B cell (primary cell): Measurements from ENCODE around the gene PCDH15. TPM values are rescaled to one million over a fixed set of nuclear protein-coding genes. Genes with fewer than 3 reads are reported as not detected.

Experiments used
- ATAC-seq: fragments of 200-7000 bp; cut with Tn5 transposase; one replicate; pipeline ENCODE4 v1.10.0; 2021; ENCODE audit warnings: low read depth, mild to moderate bottlenecking, moderate number of reproducible peaks, moderate library complexity
- CTCF ChIA-PET: fragments of 350-600 bp; sonication (Branson Sonifier 250); formaldehyde crosslinking; loops from one replicate; lab custom pipeline; 2021; ENCODE audit warnings: antibody characterized with exemption, inconsistent platforms; lab: Charles Lee
- POLR2A ChIA-PET: fragments of 350-600 bp; sonication (Branson Sonifier 250); formaldehyde crosslinking; loops from one replicate; lab custom pipeline; 2021; ENCODE audit warnings: antibody characterized with exemption; lab: Charles Lee
- DNase-seq: peaks from one replicate; pipeline ENCODE4 v3.0.0; 2013
- H2AFZ ChIP-seq: 2 replicates; pipeline ENCODE4 v1.6.1; 2012; ENCODE audit warnings: mild to moderate bottlenecking, low read depth, low read length; ENCODE audit not compliant: insufficient read depth, poor library complexity, severe bottlenecking
- H3K27ac ChIP-seq, 2 donors: 1 replicate in 1 of 2; 2 replicates in 1 of 2; pipeline ENCODE4 v1.5.1; 2012 to 2013; ENCODE audit warnings: low read length in 2 of 2, mild to moderate bottlenecking in 2 of 2, moderate library complexity in 1 of 2
- H3K27me3 ChIP-seq, 4 experiments: fragments of 200-600 bp in 1 of 4; sonication (generic) in 1 of 4; replicated peaks in 1 of 4; 1 replicate in 2 of 4; 2 replicates in 2 of 4; pipeline versions ENCODE4 v1.6.1 to v1.7.0; 2013 to 2016; ENCODE audit warnings: low read length in 3 of 4, mild to moderate bottlenecking in 2 of 4, mixed read lengths in 1 of 4, moderate library complexity in 1 of 4; ENCODE audit not compliant: insufficient read depth in 4 of 4, control insufficient read depth in 3 of 4; ENCODE audit errors: control extremely low read depth in 1 of 4
- H3K36me3 ChIP-seq, 2 experiments: replicated peaks in 1 of 2; 1 replicate in 1 of 2; 2 replicates in 1 of 2; pipeline versions ENCODE4 v1.6.1 to v1.7.1; 2013; ENCODE audit warnings: low read length in 1 of 2; ENCODE audit not compliant: insufficient read depth in 2 of 2, control insufficient read depth in 1 of 2; ENCODE audit errors: control extremely low read depth in 1 of 2, extremely low read depth in 1 of 2
- H3K4me1 ChIP-seq, 2 donors: fragments of 200-600 bp in 1 of 2; sonication (generic) in 1 of 2; 1 replicate in 1 of 2; 2 replicates in 1 of 2; pipeline versions ENCODE4 v1.5.1 to v1.6.1; 2013 to 2017; ENCODE audit warnings: low read length in 2 of 2; ENCODE audit not compliant: control insufficient read depth in 2 of 2, insufficient read depth in 2 of 2
- H3K4me2 ChIP-seq: replicated peaks from 2 replicates; pipeline ENCODE3; 2012; ENCODE audit warnings: mild to moderate bottlenecking, low read depth, low read length; ENCODE audit not compliant: poor library complexity, severe bottlenecking
- H3K4me3 ChIP-seq, 5 experiments: fragments of 200-600 bp in 1 of 5; sonication (generic) in 1 of 5; 1 replicate in 3 of 5; 2 replicates in 2 of 5; pipeline versions ENCODE4 v1.5.1 to v1.7.0; 2011 to 2016; ENCODE audit warnings: low read length in 4 of 5, mild to moderate bottlenecking in 4 of 5, low read depth in 2 of 5, control low read depth in 1 of 5, moderate library complexity in 1 of 5; ENCODE audit not compliant: insufficient read depth in 1 of 5; ENCODE audit errors: control extremely low read depth in 1 of 5, extremely low read depth in 1 of 5
- H3K79me2 ChIP-seq: fragments of 200-600 bp; sonication (generic); one replicate; pipeline ENCODE4 v1.6.0; 2016; ENCODE audit warnings: low read length; ENCODE audit not compliant: control insufficient read depth, insufficient read depth
- H3K9ac ChIP-seq: fragments of 200-600 bp; sonication (generic); 2 replicates; pipeline ENCODE4 v1.6.1; 2017; ENCODE audit warnings: mild to moderate bottlenecking, low read length, moderate library complexity
- H3K9me3 ChIP-seq, 3 donors: one replicate each; pipeline versions ENCODE4 v1.6.1 to v1.7.1; 2013; ENCODE audit warnings: low read length in 2 of 3; ENCODE audit not compliant: control insufficient read depth in 2 of 3, insufficient read depth in 1 of 3; ENCODE audit errors: control extremely low read depth in 1 of 3
- H4K20me1 ChIP-seq: 2 replicates; pipeline ENCODE4 v1.6.0; 2012; ENCODE audit warnings: mild to moderate bottlenecking, low read length; ENCODE audit not compliant: insufficient read depth, control insufficient read depth, poor library complexity, severe bottlenecking
- H3K27ac Mint-ChIP-seq: one replicate; pipeline ENCODE4 v1.8.0; 2021; ENCODE audit warnings: mixed read lengths
- H3K27me3 Mint-ChIP-seq: one replicate; pipeline ENCODE4 v1.8.0; 2021; ENCODE audit warnings: mixed read lengths
- H3K4me1 Mint-ChIP-seq: one replicate; pipeline ENCODE4 v1.8.0; 2021; ENCODE audit warnings: mixed read lengths
- H3K4me3 Mint-ChIP-seq: one replicate; pipeline ENCODE4 v1.8.0; 2021; ENCODE audit warnings: mixed read lengths
- H3K9me3 Mint-ChIP-seq: one replicate; pipeline ENCODE4 v1.8.0; 2022; ENCODE audit warnings: mixed read lengths; ENCODE audit not compliant: insufficient read depth
- CTCF ChIP-seq: fragments of 200-600 bp; IDR thresholded peaks from one replicate; pipeline ENCODE4 v1.8.0; 2022; ENCODE audit warnings: antibody characterized with exemption, mild to moderate bottlenecking
- EZH2 ChIP-seq: IDR thresholded peaks from 2 replicates; pipeline ENCODE4 v1.6.1; 2012; ENCODE audit warnings: borderline replicate concordance, low read depth, mild to moderate bottlenecking, moderate library complexity, low read length; ENCODE audit not compliant: insufficient read depth, poor library complexity, severe bottlenecking
- WGBS: methylation state at CpG from one replicate; pipeline ENCODE4 v1.1.5; 2013; ENCODE audit warnings: missing lambda C conversion rate; ENCODE audit not compliant: insufficient coverage; 5-methylcytosine and 5-hydroxymethylcytosine counted together
- intact Hi-C: fragments of 100-400 bp; cut with micrococcal nuclease; formaldehyde crosslinking; loops from one replicate; pipeline ENCODE4 v1.10.0; 2022
- polyA plus RNA-seq: library from polyadenylated mRNA; depleted of rRNA; stranded (reverse); fragments of >200 nt; gene quantifications from 2 replicates; pipeline ENCODE4 v1.2.3, GENCODE V29; 2012
- total RNA-seq, 2 donors: library from RNA; stranded (reverse); fragments of 120-200 nt in 1 of 2; gene quantifications; 1 replicate in 1 of 2; 2 replicates in 1 of 2; pipeline versions ENCODE4 v1.2.3 to v1.2.4, GENCODE V29; 2013 to 2022

Gene PCDH15
- total and polyA plus RNA-seq, 2 donors (not counting 1 experiment from before 2014, with no cell fraction given), result not detected

DNA sequence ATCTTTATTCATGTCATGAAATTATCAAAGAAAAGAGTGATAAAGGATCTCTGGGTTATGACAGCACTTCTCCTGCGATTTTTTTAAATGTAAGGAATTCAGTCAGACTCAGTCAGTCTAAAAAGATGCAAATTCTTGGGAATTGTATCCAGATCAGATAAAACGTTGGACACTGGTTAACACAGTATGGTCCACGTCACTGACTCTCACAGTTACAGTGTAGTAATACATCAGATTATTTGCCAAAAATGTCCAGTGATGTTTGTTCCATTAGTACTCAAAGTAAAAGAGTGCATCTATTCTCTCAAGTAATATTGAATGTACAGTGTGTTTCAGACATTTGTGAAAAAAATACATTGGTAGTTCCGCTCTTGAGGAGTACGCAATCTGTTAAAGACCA is 224.5 kb downstream of the PCDH15 start:
- no peak overlapping the region for H3K27ac ChIP-seq
- no peak overlapping the region for H3K4me3 Mint-ChIP-seq
- H3K4me1 ChIP-seq, result no peaks in the 10 kb centered on the region
- H3K9ac ChIP-seq, result no peak overlapping the region
- no peaks in the 10 kb centered on the region for H3K4me1 Mint-ChIP-seq
- peaks cover 2% of the 10 kb centered on the region for H3K9me3 Mint-ChIP-seq
- H2AFZ ChIP-seq, result no peak overlapping the region
- 100% methylated on average over 2 of the region's 5 CpGs for WGBS
- no peaks in the 10 kb centered on the region for H3K27me3 ChIP-seq
- H3K4me2 ChIP-seq, result no peak overlapping the region
- no peaks in the 10 kb centered on the region for H3K79me2 ChIP-seq
- no peaks in the 10 kb centered on the region for H4K20me1 ChIP-seq
- no peak for DNase-seq
- POLR2A ChIA-PET, result no interaction called here
- H3K36me3 ChIP-seq, result no peaks in the 10 kb centered on the region
- H3K4me3 ChIP-seq, result no peak overlapping the region
- peaks cover 0 to 4% (median 0%) of the 10 kb centered on the region in 3 donors for H3K9me3 ChIP-seq
- H3K27me3 Mint-ChIP-seq, result no peaks in the 10 kb centered on the region
- CTCF ChIA-PET, result no interaction called here
- intact Hi-C loops, result loop anchor here (5.0 kb wide), 1 partner anchor 154 kb away; no protein-coding TSS in a partner anchor
- ATAC-seq, result no peak
- H3K27ac Mint-ChIP-seq, result no peak overlapping the region
- TF ChIP-seq EZH2 (no peak), CTCF (no peak)

DNA sequence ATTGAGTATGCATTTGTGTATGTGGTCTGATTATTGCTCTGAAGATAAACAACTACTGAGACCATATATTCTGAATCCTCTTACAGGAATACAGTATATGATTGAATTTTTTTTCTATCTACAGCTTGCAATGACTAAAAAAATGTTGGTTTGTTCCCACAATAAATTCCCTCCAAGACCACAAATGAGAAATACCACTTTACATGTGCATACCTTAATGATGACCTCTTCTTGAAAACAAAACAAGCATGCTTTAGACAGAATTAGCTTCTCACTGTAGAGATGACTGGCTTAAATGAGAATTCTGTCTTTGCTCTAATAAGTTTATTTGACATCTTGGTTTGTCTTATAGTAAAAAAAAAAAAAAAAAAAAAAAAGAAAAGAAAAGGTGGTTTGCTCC is 241.5 kb downstream of the PCDH15 start:
- no peak overlapping the region for H3K4me3 Mint-ChIP-seq
- Histone ChIP-seq H3K36me3 (no peaks in the 10 kb centered on the region), H3K79me2 (no peaks in the 10 kb centered on the region), H4K20me1 (no peaks in the 10 kb centered on the region), H3K4me2 (no peak overlapping the region), H3K9me3 (no peaks in the 10 kb centered on the region), H3K4me3 (no peak overlapping the region), H3K9ac (no peak overlapping the region), H2AFZ (no peak overlapping the region), H3K27ac (no peak overlapping the region), H3K27me3 (no peaks in the 10 kb centered on the region), H3K4me1 (no peaks in the 10 kb centered on the region)
- H3K4me1 Mint-ChIP-seq, result no peaks in the 10 kb centered on the region
- TF ChIP-seq CTCF, result no peak
- no peak for TF ChIP-seq EZH2
- DNase-seq, result no peak
- ChIA-PET CTCF (no interaction called here), POLR2A (no interaction called here)
- intact Hi-C loops, result no loop called here
- H3K9me3 Mint-ChIP-seq, result peaks cover 4% of the 10 kb centered on the region
- ATAC-seq, result no peak
- H3K27me3 Mint-ChIP-seq, result no peaks in the 10 kb centered on the region
- no peak overlapping the region for H3K27ac Mint-ChIP-seq
